ENCODE results near the gene GAL3ST2.
A peak's percentile ranks its signal among the peaks of the same experiment; 100 is the strongest.
"Not testable (repeated sequence)": the region's sequence is repeated elsewhere in the genome, so short reads cannot be mapped to it uniquely, and the experiment has no call there.

The GAL3ST2 gene

DNA sequence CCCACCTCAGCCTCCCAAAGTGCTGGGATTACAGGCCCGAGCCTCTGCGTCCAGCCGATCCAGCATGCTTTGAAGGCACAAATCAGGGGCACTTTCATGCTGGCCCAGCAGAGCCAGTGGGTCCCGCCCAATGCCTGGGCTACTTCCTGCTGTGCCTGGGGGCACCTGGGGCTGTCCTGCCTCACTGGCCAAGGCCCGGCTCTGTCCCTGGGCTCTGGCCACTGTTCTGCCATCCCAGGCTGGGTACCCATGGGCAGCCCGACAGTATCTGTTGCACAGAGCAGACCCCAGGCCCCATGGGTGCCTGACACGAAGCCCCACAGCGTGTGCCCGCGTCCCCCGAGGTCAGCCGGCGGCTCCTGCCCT is 6.8 kb upstream of the GAL3ST2 start:
- DNase-seq = no peak

- no peak for DNase-seq
Measured at GRCh38 chr2:241770185-241770935, 6.3 kb upstream of the GAL3ST2 start.

DNA sequence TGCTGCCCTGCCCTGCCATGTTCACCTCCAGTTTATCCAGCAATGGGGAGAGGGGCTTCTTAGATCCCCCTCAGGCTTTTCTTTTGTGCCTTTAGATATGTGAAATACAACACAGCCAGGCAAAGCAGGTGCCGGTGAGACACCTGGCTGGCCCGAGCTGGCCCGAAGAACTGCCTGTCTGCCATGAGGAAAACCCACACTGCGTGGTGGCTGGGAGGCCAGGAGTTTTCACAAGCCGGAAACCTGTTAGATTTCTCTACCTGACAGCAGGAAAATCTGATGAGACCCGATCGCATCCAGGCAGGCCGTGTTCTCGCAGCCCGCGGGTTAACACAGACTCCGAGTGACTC is 5.7 kb upstream of the GAL3ST2 start:
- no peak for DNase-seq

DNA sequence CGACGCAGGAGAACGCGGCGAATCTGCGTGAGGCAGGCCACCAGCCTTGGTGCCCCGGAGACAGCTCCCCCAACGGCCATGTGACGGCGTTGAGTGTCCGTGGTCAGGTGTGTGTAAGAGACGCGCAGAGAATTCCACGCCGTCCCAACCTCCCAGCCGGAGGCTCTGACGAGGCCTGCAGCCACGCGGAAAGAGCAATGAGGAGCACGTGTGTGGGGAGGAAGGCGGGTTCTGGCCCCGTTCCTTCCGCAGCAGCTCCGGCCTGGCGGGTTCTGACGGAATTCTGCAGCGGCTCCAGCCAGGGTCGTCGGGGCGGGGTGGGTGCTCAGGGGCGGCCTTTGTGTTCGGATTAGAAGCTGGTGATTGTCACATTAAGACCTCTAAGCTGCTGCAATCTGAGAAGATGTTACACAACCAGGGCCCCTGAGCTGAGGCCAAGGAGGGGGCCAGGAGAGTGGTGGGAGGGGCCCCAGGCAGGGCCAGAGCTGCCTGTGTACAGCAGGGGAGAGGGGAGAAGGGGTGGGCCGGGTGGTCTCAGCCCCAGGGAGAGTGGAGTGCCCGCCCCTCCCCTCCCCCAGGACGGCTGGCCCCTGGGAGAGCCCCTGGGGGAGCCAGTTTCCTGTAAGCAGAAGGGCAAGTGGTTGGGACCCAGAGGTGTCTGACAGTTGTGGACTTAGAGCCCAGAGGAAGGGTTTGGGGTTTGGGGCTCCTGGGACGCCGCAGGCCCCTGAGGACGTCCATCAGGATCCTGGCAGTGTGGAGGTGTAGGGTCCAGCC is 5.1 kb upstream of the GAL3ST2 start:
- DNase-seq = no peak

GRCh38 chr2:241772063-241772499 is 4.5 kb upstream of the GAL3ST2 start:
- DNase-seq = peak in 1 of 2 donors; percentile 56

DNA sequence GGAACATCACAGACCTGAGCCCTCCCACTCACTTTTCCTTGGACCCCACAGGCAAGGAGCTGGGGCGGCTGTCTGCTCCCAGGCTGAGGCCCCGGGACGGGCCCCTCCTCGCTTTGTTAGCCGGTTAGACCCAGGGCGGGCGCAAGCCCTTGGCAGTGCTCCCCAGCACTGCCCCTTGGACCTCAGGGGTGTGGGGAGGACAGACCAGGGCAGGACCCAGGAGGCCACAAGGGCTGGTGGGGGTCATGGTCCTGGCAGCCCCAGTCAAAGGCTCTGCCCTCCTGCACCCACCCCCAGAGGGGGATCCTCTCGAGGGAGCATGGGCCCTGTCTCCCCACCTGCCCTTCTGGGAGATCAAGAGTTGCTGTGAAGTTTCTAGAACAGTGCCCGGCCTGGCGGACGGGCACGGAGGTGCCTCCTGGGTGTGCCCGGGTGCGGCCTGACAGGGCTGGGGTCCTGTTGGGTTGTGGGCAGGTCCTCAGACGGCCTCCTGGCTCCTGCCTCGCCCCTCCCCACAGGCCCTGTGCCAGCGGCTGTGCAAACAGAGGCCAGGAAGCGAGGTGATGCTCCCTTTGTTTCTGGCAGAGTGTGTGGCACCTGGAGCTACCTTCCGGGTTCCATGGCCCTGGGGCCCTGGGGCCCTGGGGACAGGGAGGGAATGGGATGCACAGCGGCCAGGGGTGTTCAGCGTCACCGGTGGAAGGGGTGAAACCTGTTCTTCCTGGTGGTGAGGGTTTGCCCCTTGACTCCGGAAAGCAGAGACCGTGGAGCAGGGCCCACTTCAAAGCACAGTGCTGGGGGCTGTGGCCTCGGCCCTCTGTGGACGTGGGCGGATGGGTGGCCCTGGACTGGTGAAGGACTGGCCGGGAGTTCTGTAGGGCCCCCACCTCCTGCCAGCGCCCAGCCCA is 2.9 kb upstream of the GAL3ST2 start:
- DNase-seq = no peak

DNA sequence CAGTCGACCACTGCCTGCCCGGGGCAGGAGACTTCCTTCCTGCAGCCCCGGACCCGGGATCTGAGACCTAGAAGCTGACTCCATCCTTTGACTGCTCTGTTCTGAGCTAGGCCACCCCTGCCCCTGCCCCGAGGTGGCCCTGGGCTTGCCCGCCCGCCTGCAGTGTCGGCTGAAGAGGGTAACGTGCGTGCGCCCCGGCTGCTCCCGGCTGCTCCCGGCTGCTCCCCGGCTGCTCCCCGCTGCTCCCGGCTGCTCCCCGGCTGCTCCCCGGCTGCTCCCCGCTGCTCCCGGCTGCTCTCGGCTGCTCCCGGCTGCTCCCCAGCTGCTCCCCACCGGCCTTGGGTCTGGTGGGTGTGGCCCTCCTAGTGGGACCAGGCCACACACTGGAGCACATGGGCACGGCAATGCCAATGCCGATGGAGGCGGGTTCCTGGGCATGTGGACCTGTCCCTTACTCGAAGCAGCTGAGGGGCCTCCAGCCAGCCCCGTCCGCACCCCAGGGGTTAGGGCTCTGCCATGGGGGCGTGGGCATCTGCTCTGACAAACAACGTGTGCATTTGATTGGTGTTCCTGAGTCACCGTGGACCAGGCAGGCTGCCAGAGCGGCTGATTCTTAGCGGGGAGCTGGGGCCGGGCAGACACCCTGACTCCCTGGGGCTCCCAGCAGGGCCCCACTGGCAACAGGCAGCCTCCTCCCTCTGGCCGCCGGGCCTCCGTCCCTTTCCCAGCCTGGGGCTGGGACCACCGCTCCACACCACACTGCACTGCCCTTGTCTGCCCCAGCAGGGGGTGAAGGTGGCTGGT is 2.0 kb upstream of the GAL3ST2 start:
- DNase-seq = no peak

- no peak for DNase-seq
Measured at GRCh38 chr2:241775223-241776177, 1.1 kb upstream of the GAL3ST2 start.

DNA sequence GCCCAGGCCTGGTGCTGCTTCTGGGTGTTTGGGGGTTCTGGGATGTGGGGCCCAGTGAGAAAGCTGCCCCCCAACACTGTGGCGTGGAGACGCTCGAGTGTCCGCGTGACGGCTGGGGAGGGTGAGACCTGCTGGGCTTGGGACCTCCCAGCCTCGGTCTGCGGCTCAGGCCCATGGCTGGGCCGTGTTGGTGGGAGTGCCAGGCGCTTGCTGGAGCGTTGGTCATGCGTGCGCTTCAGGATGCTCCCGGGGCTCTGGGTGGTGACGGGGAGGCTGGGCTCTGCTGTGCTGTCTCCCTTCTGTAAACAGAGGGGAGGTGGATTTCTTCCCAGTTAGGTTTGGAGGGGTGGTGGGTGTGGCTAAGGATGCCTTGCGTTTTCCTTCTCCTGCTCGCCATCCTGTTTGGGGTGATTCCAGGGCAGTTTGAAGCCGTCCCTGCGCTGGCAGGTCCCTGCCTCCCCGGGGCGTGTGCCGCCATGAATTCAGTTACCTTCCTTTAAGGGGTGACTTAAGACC is 606 bp downstream of the GAL3ST2 start:
- no peak for DNase-seq

- no peak for DNase-seq
Measured at GRCh38 chr2:241777686-241778627, 1.3 kb downstream of the GAL3ST2 start.

- no peak for DNase-seq
Measured at GRCh38 chr2:241780939-241781569, 4.4 kb downstream of the GAL3ST2 start.

DNA sequence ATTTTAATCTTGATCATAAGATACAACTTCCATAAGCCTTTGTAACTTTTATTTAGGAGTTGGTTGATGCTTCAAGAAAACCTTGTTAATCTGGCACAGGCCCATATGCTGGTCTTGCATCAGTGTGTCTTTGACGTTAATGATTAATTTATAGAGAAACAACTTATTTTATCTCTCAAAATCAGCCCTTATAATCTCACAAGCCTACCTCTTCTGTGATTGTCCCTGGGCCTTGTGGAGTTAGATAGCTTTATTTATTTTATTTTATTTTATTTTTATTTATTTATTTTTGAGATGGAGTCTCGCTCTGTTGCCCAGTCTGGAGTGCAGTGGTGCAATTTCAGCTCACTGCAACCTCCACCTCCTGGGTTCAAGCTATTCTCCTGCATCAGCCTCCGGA is 5.4 kb downstream of the GAL3ST2 start:
- DNase-seq = not testable (repeated sequence)

GRCh38 chr2:241788135-241788534 is 11.5 kb downstream of the GAL3ST2 start:
- no peak for DNase-seq

DNA sequence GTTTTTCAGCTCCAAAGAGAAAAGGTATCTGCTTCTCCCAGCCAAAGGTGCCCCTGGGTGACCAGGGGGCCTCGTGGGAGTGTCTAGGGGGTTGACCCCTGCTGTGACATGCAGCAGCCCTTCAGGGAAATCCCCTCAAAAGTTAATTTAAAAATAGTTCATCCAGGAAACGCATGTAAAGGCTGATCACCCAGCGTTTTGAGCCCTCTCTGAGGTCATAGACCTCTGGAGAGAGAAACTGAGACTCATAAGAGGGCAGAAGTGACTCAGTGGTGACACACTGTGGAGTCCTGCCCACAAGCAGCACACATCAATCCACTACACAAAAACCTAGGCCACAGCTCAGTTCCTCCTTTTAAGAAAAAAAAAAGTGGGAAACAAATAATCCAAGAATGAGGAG is 11.9 kb downstream of the GAL3ST2 start:
- peak in 1 of 2 donors; percentile 21 for DNase-seq

DNA sequence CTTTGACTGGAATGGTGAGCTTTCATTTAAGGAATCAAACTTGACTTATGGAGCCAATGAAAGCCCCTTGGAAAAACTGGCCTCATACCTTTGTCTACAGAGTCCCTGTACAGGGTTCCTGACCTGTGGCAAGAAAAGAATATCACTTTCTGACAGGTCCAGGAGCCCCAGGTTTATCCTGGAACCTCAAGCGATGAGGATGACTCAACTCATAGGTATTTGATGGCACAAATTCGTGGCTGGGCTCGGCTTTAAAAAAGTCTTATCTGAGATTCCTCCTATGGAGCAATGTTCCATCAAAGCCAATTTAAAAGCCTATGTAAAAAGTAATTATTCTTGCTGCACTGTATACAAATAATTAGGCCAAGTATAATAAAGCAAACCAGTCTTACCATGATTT is 14.8 kb downstream of the GAL3ST2 start:
- not testable (repeated sequence) for DNase-seq

- no peak for DNase-seq
Measured at GRCh38 chr2:241793385-241793784, 16.8 kb downstream of the GAL3ST2 start.

- no peak for DNase-seq
Measured at GRCh38 chr2:241794250-241794823, 17.7 kb downstream of the GAL3ST2 start.

DNA sequence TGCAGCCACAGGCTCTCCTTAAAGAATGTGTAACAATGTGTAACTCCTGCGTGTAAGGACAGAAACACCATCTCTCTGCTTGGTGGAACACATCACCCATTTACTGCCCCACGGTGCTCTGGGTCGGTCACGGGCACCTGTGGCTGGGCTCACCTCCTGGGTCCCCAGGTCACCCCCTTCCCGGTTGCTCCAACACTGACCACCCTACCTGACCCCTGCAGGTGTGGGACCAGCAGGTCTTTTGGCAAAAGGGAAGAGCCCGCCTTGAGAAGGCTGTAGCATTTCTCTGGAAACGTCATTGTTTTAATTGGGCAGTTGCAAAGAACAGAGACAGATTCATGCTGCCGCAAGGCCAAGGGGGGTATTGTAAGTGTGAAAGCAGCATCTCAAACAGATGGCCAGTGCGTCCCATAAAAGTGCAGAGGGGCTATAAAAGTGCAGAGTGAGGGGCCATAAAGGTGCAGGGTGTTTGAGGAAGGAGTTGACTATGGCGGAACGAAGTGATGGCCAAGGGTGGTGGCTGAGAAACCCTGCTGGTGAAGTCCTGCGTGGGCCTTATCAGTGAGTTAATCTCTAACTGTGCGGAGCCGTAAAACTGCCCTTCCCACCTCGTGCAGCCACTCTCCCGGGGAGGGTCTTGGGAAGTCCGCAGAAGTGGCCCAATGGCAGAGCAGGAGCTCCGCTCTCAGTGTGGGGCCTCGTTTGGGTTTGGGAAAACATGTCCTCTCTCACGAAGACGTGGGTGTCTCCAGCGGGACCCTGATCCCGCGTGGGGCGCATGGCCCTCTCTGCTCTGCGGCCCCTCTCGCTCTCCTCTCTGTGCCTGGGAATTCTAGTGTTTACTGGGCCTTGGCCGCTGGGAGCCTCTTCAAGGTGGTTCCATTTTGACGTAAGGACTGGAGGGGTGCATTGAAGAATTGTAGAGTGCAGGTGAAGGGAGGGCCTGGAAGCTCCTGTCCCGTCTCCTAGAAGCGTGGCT is 18.7 kb downstream of the GAL3ST2 start:
- no peak for DNase-seq

All from CD4-positive, alpha-beta T cell treated with Interleukin-1 beta for 1 hour (primary cell).